ENCODE data around the gene FOSB.
A peak's percentile ranks its signal among the peaks of the same experiment; 100 is the strongest.

FOSB gene

GRCh38 chr19:45469132-45469944 is 1.5 kb downstream of the FOSB start:
- peak; percentile 93 to 95 for DNase-seq

GRCh38 chr19:45469945-45470761 is 2.4 kb downstream of the FOSB start:
- DNase-seq = peak in 1 of 2 experiments; percentile 32

GRCh38 chr19:45470762-45471081 is 2.9 kb downstream of the FOSB start:
- no peak for DNase-seq

GRCh38 chr19:45471111-45471930 is 3.5 kb downstream of the FOSB start:
- no peak for DNase-seq

- DNase-seq = no peak
Measured at GRCh38 chr19:45471931-45472562, 4.3 kb downstream of the FOSB start.

- no peak for DNase-seq
Measured at GRCh38 chr19:45472563-45473366, 5.0 kb downstream of the FOSB start.

- DNase-seq = no peak
Measured at GRCh38 chr19:45473367-45473681, 5.5 kb downstream of the FOSB start.

GRCh38 chr19:45473682-45474605 is 6.1 kb downstream of the FOSB start:
- no peak for DNase-seq

GRCh38 chr19:45474606-45475521 is 7.1 kb downstream of the FOSB start:
- no peak for DNase-seq

- DNase-seq = no peak
Measured at GRCh38 chr19:45475537-45476291, 7.9 kb downstream of the FOSB start.

GRCh38 chr19:45476304-45476703 is 8.5 kb downstream of the FOSB start:
- DNase-seq = no peak

GRCh38 chr19:45477186-45477585 is 9.4 kb downstream of the FOSB start:
- DNase-seq = no peak

GRCh38 chr19:45477713-45478453 is 10.1 kb downstream of the FOSB start:
- peak; percentile 40 to 45 for DNase-seq

- DNase-seq = peak; percentile 94 to 96
Measured at GRCh38 chr19:45478454-45479238, 10.8 kb downstream of the FOSB start.

- no peak for DNase-seq
Measured at GRCh38 chr19:45483033-45483432, 15.2 kb downstream of the FOSB start.

GRCh38 chr19:45484273-45484945 is 16.6 kb downstream of the FOSB start:
- DNase-seq = no peak

Data from activated CD4-positive, alpha-beta T cell treated with anti-CD3 and anti-CD28 coated beads, Interleukin-2, amount 50 U/mL, for 48 hours (primary cell).